Activated naive CD8-positive, alpha-beta T cell treated with anti-CD3 and anti-CD28 coated beads, Interleukin-2, amount 10 ng/mL, durations not matched to agents 7 days and 5 days (primary cell): ENCODE results near the gene PRUNE2. TPM values are rescaled to one million over a fixed set of nuclear protein-coding genes. Genes with fewer than 3 reads are reported as not detected.
"Not testable (repeated sequence)": the region's sequence is repeated elsewhere in the genome, so short reads cannot be mapped to it uniquely, and the experiment has no call there.

Experiments
- ATAC-seq: fragments of 150-1000 bp; cut with Tn5 transposase; one replicate; pipeline ENCODE4 v1.10.0; 2021; ENCODE audit warnings: low read depth, moderate library complexity
- POLR2A ChIA-PET: fragments of 350-600 bp; sonication (Branson Sonifier 250); formaldehyde crosslinking; loops from one replicate; lab custom pipeline; 2021; ENCODE audit warnings: antibody characterized with exemption; lab: Charles Lee
- DNase-seq: peaks from one replicate; pipeline ENCODE4 v3.0.0; 2021
- H3K27ac Mint-ChIP-seq: one replicate; pipeline ENCODE4 v1.8.0; 2022; ENCODE audit warnings: mild to moderate bottlenecking, mixed read lengths
- H3K27me3 Mint-ChIP-seq: one replicate; pipeline ENCODE4 v1.8.0; 2022; ENCODE audit warnings: mild to moderate bottlenecking, moderate library complexity, mixed read lengths
- H3K36me3 Mint-ChIP-seq: one replicate; pipeline ENCODE4 v1.8.0; 2021; ENCODE audit warnings: mild to moderate bottlenecking, mixed read lengths
- H3K4me1 Mint-ChIP-seq: one replicate; pipeline ENCODE4 v1.8.0; 2021; ENCODE audit warnings: mixed read lengths
- H3K4me3 Mint-ChIP-seq: one replicate; pipeline ENCODE4 v1.8.0; 2022; ENCODE audit warnings: mild to moderate bottlenecking, moderate library complexity, mixed read lengths
- H3K9me3 Mint-ChIP-seq: one replicate; pipeline ENCODE4 v1.8.0; 2021; ENCODE audit warnings: mixed read lengths
- total RNA-seq, 2 experiments: library from RNA; stranded (reverse); gene quantifications; one replicate each; pipeline ENCODE4 v1.2.3, GENCODE V29; 2021

PRUNE2 gene
- total RNA-seq, 2 experiments from 2014 or later: 0.57 TPM; not detected in 1

- Mint-ChIP-seq H3K27ac (no peak overlapping the region), H3K36me3 (no peaks in the 10 kb centered on the region), H3K4me3 (no peak overlapping the region), H3K4me1 (no peaks in the 10 kb centered on the region), H3K27me3 (peaks cover 6% of the 10 kb centered on the region), H3K9me3 (peaks cover 16% of the 10 kb centered on the region)
- POLR2A ChIA-PET: no interaction called here
- ATAC-seq (no peak), DNase-seq (no peak)
These were observed 162.0 kb downstream of the PRUNE2 start for GRCh38 chr9:76743931-76744330.

- H3K27ac Mint-ChIP-seq, POLR2A ChIA-PET, DNase-seq, ATAC-seq, H3K36me3 Mint-ChIP-seq, H3K4me3 Mint-ChIP-seq, H3K27me3 Mint-ChIP-seq, H3K4me1 Mint-ChIP-seq: not testable (repeated sequence)
- peaks cover 16% of the 10 kb centered on the region for H3K9me3 Mint-ChIP-seq
These were observed 163.0 kb downstream of the PRUNE2 start for GRCh38 chr9:76742890-76743289.

- ATAC-seq (no peak), DNase-seq (no peak)
- H3K9me3 Mint-ChIP-seq: peaks cover 16% of the 10 kb centered on the region
- H3K4me3 Mint-ChIP-seq: no peak overlapping the region
- H3K27ac Mint-ChIP-seq: no peak overlapping the region
- POLR2A ChIA-PET: no interaction called here
- H3K36me3 Mint-ChIP-seq: no peaks in the 10 kb centered on the region
- H3K27me3 Mint-ChIP-seq: peaks cover 6% of the 10 kb centered on the region
- H3K4me1 Mint-ChIP-seq: no peaks in the 10 kb centered on the region
These were observed 164.4 kb downstream of the PRUNE2 start for GRCh38 chr9:76741524-76741923.

- Mint-ChIP-seq H3K4me1 (no peaks in the 10 kb centered on the region), H3K9me3 (peaks cover 11% of the 10 kb centered on the region), H3K4me3 (no peak overlapping the region), H3K27me3 (peaks cover 18% of the 10 kb centered on the region), H3K27ac (no peak overlapping the region), H3K36me3 (no peaks in the 10 kb centered on the region)
- ATAC-seq (no peak), DNase-seq (no peak)
- POLR2A ChIA-PET: no interaction called here
These were observed 167.5 kb downstream of the PRUNE2 start for GRCh38 chr9:76738402-76738801.

- POLR2A ChIA-PET: no interaction called here
- DNase-seq: no peak
- H3K27me3 Mint-ChIP-seq: peaks cover 18% of the 10 kb centered on the region
- ATAC-seq: no peak
- H3K27ac Mint-ChIP-seq: no peak overlapping the region
- no peaks in the 10 kb centered on the region for H3K36me3 Mint-ChIP-seq
- H3K9me3 Mint-ChIP-seq: peaks cover 5% of the 10 kb centered on the region
- H3K4me1 Mint-ChIP-seq: no peaks in the 10 kb centered on the region
- no peak overlapping the region for H3K4me3 Mint-ChIP-seq
These were observed 168.6 kb downstream of the PRUNE2 start for GRCh38 chr9:76737154-76737902.

GRCh38 chr9:76734716-76735115 lies 171.2 kb downstream of the PRUNE2 start:
- Mint-ChIP-seq H3K4me1 (no peaks in the 10 kb centered on the region), H3K4me3 (no peak overlapping the region)

GRCh38 chr9:76733096-76733495 lies 172.8 kb downstream of the PRUNE2 start:
- no peaks in the 10 kb centered on the region for H3K4me1 Mint-ChIP-seq
- DNase-seq (no peak), ATAC-seq (no peak)
- H3K4me3 Mint-ChIP-seq: no peak overlapping the region
- H3K27ac Mint-ChIP-seq: no peak overlapping the region
- H3K36me3 Mint-ChIP-seq: no peaks in the 10 kb centered on the region
- POLR2A ChIA-PET: no interaction called here
- peaks cover 23% of the 10 kb centered on the region for H3K27me3 Mint-ChIP-seq
- H3K9me3 Mint-ChIP-seq: no peaks in the 10 kb centered on the region

More at GRCh38 chr9:76734716-76735115, 171.2 kb downstream of the PRUNE2 start:
- POLR2A ChIA-PET: no interaction called here
- no peak for ATAC-seq
- H3K27me3 Mint-ChIP-seq: peaks cover 19% of the 10 kb centered on the region
- H3K36me3 Mint-ChIP-seq: no peaks in the 10 kb centered on the region
- H3K9me3 Mint-ChIP-seq: no peaks in the 10 kb centered on the region
- no peak overlapping the region for H3K27ac Mint-ChIP-seq
- DNase-seq: no peak

GRCh38 chr9:76732341-76732958 lies 173.5 kb downstream of the PRUNE2 start:
- Mint-ChIP-seq H3K36me3 (no peaks in the 10 kb centered on the region), H3K9me3 (no peaks in the 10 kb centered on the region), H3K4me1 (no peaks in the 10 kb centered on the region), H3K27me3 (peaks cover 23% of the 10 kb centered on the region), H3K4me3 (no peak overlapping the region), H3K27ac (no peak overlapping the region)
- POLR2A ChIA-PET: no interaction called here
- DNase-seq (no peak), ATAC-seq (no peak)

GRCh38 chr9:76730801-76731200 lies 175.1 kb downstream of the PRUNE2 start:
- Mint-ChIP-seq H3K27me3 (peaks cover 21% of the 10 kb centered on the region), H3K36me3 (no peaks in the 10 kb centered on the region), H3K4me1 (no peaks in the 10 kb centered on the region), H3K9me3 (no peaks in the 10 kb centered on the region), H3K4me3 (no peak overlapping the region), H3K27ac (no peak overlapping the region)
- POLR2A ChIA-PET: no interaction called here
- ATAC-seq: no peak
- DNase-seq: no peak

GRCh38 chr9:76729980-76730737 lies 175.8 kb downstream of the PRUNE2 start:
- Mint-ChIP-seq H3K27ac (no peak overlapping the region), H3K9me3 (no peaks in the 10 kb centered on the region), H3K36me3 (no peaks in the 10 kb centered on the region), H3K4me3 (no peak overlapping the region), H3K27me3 (peaks cover 21% of the 10 kb centered on the region), H3K4me1 (no peaks in the 10 kb centered on the region)
- DNase-seq (no peak), ATAC-seq (no peak)
- POLR2A ChIA-PET: no interaction called here

- no peaks in the 10 kb centered on the region for H3K36me3 Mint-ChIP-seq
- H3K27me3 Mint-ChIP-seq: peaks cover 13% of the 10 kb centered on the region
- no peak overlapping the region for H3K4me3 Mint-ChIP-seq
- ATAC-seq (no peak), DNase-seq (no peak)
- no peak overlapping the region for H3K27ac Mint-ChIP-seq
- POLR2A ChIA-PET: no interaction called here
- no peaks in the 10 kb centered on the region for H3K9me3 Mint-ChIP-seq
- no peaks in the 10 kb centered on the region for H3K4me1 Mint-ChIP-seq
These were observed 176.8 kb downstream of the PRUNE2 start for GRCh38 chr9:76729116-76729515.

GRCh38 chr9:76725885-76726284 lies 180.0 kb downstream of the PRUNE2 start:
- Mint-ChIP-seq H3K4me3 (no peak overlapping the region), H3K27me3 (peaks cover 10% of the 10 kb centered on the region), H3K9me3 (no peaks in the 10 kb centered on the region), H3K36me3 (no peaks in the 10 kb centered on the region), H3K27ac (no peak overlapping the region), H3K4me1 (no peaks in the 10 kb centered on the region)
- POLR2A ChIA-PET: no interaction called here
- ATAC-seq (no peak), DNase-seq (no peak)

- Mint-ChIP-seq H3K27me3 (peaks cover 10% of the 10 kb centered on the region), H3K4me3 (no peak overlapping the region), H3K36me3 (no peaks in the 10 kb centered on the region), H3K9me3 (no peaks in the 10 kb centered on the region), H3K4me1 (no peaks in the 10 kb centered on the region), H3K27ac (no peak overlapping the region)
- DNase-seq (no peak), ATAC-seq (no peak)
- POLR2A ChIA-PET: no interaction called here
These were observed 180.8 kb downstream of the PRUNE2 start for GRCh38 chr9:76725011-76725546.
